Liver (tissue), 9 donors: Measurements from ENCODE around the gene TBRG4. TPM values are rescaled to one million over a fixed set of nuclear protein-coding genes. Genes with fewer than 3 reads are reported as not detected.

Experiments
- DNase-seq: peaks from one replicate; pipeline ENCODE4 v3.0.0-alpha.2; 2017; ENCODE audit warnings: low spot score
- H3K27ac ChIP-seq, 2 donors: one replicate each; pipeline ENCODE4 v1.7.0; 2013; ENCODE audit warnings: inconsistent platforms in 2 of 2, low read length in 2 of 2, control low read depth in 1 of 2, low read depth in 1 of 2, mild to moderate bottlenecking in 1 of 2
- H3K27me3 ChIP-seq, 4 donors: one replicate each; pipeline versions ENCODE4 v1.6.1 to v1.7.0; 2013; ENCODE audit warnings: low read length in 3 of 4, inconsistent platforms in 1 of 4, mild to moderate bottlenecking in 1 of 4, moderate library complexity in 1 of 4; ENCODE audit not compliant: control insufficient read depth in 4 of 4, insufficient read depth in 4 of 4
- H3K36me3 ChIP-seq, 4 donors: one replicate each; pipeline versions ENCODE4 v1.6.1 to v1.7.0; 2013; ENCODE audit warnings: low read length in 3 of 4, mild to moderate bottlenecking in 3 of 4, low read depth in 1 of 4, moderate library complexity in 1 of 4; ENCODE audit not compliant: control insufficient read depth in 4 of 4, insufficient read depth in 3 of 4
- H3K4me1 ChIP-seq, 4 donors: one replicate each; pipeline versions ENCODE4 v1.6.1 to v1.7.0; 2013; ENCODE audit warnings: low read length in 3 of 4, mild to moderate bottlenecking in 3 of 4, moderate library complexity in 1 of 4; ENCODE audit not compliant: control insufficient read depth in 4 of 4, insufficient read depth in 4 of 4
- H3K4me3 ChIP-seq, 3 donors: one replicate each; pipeline versions ENCODE4 v1.6.1 to v1.7.0; 2013; ENCODE audit warnings: low read length in 3 of 3, control low read depth in 1 of 3, low read depth in 1 of 3, mild to moderate bottlenecking in 1 of 3
- H3K9ac ChIP-seq, 2 donors: one replicate each; pipeline ENCODE4 v1.7.0; 2013; ENCODE audit warnings: low read length in 2 of 2, mild to moderate bottlenecking in 2 of 2, moderate library complexity in 2 of 2, control low read depth in 1 of 2, low read depth in 1 of 2
- H3K9me3 ChIP-seq, 4 donors: one replicate each; pipeline versions ENCODE4 v1.6.1 to v1.7.0; 2013; ENCODE audit warnings: low read length in 3 of 4; ENCODE audit not compliant: control insufficient read depth in 4 of 4
- ATF3 ChIP-seq: IDR thresholded peaks from 2 replicates; pipeline ENCODE4 v1.6.1; 2016; ENCODE audit warnings: antibody characterized with exemption
- CTCF ChIP-seq: fragments of 150-350 bp; IDR thresholded peaks from 2 replicates; pipeline ENCODE4 v1.5.1; 2017; ENCODE audit warnings: improper control_type of control experiment, low read depth, low read length; ENCODE audit not compliant: missing input control
- EGR1 ChIP-seq, 2 donors: IDR thresholded peaks; 2 replicates each; pipeline ENCODE4 v1.6.1; 2016 to 2018; ENCODE audit warnings: antibody characterized with exemption in 2 of 2, low read depth in 2 of 2
- FOXA2 ChIP-seq: IDR thresholded peaks from 2 replicates; pipeline ENCODE4 v1.6.1; 2016; ENCODE audit warnings: antibody characterized with exemption
- GABPA ChIP-seq, 2 donors: IDR thresholded peaks in 1 of 2; conservative IDR thresholded peaks in 1 of 2; 2 replicates each; pipeline ENCODE4 v1.6.1; 2016; ENCODE audit warnings: antibody characterized with exemption in 2 of 2, mild to moderate bottlenecking in 1 of 2, moderate library complexity in 1 of 2
- HNF4A ChIP-seq, 2 donors: conservative IDR thresholded peaks; 2 replicates each; pipeline ENCODE4 v1.6.1; 2016; ENCODE audit warnings: antibody characterized with exemption in 2 of 2, mild to moderate bottlenecking in 2 of 2
- HNF4G ChIP-seq: IDR thresholded peaks from 2 replicates; pipeline ENCODE4 v1.6.1; 2016; ENCODE audit warnings: antibody characterized with exemption
- JUND ChIP-seq, 2 donors: IDR thresholded peaks; 2 replicates each; pipeline ENCODE4 v1.6.1; 2016; ENCODE audit warnings: antibody characterized with exemption in 2 of 2
- MAX ChIP-seq: IDR thresholded peaks from 2 replicates; pipeline ENCODE4 v1.6.1; 2016; ENCODE audit warnings: antibody characterized with exemption
- NR2F2 ChIP-seq: IDR thresholded peaks from 2 replicates; pipeline ENCODE4 v1.6.1; 2016; ENCODE audit warnings: antibody characterized with exemption
- RAD21 ChIP-seq, 2 donors: IDR thresholded peaks; 2 replicates each; pipeline ENCODE4 v1.6.1; 2016; ENCODE audit warnings: antibody characterized with exemption in 2 of 2, mild to moderate bottlenecking in 2 of 2
- REST ChIP-seq: IDR thresholded peaks from 2 replicates; pipeline ENCODE4 v1.6.1; 2016; ENCODE audit warnings: antibody characterized with exemption, mild to moderate bottlenecking
- SP1 ChIP-seq: IDR thresholded peaks from 2 replicates; pipeline ENCODE4 v1.6.1; 2018; ENCODE audit warnings: antibody characterized with exemption, mild to moderate bottlenecking
- TAF1 ChIP-seq: conservative IDR thresholded peaks from 2 replicates; pipeline ENCODE4 v1.6.1; 2016; ENCODE audit warnings: antibody characterized with exemption, mild to moderate bottlenecking
- YY1 ChIP-seq: IDR thresholded peaks from 2 replicates; pipeline ENCODE4 v1.6.1; 2016; ENCODE audit warnings: antibody characterized with exemption, mild to moderate bottlenecking
- ZBTB33 ChIP-seq: IDR thresholded peaks from 2 replicates; pipeline ENCODE4 v1.6.1; 2016; ENCODE audit warnings: antibody characterized with exemption
- whole genome bisulfite sequencing: extraction: QIAGEN DNeasy Blood & Tissue Kit; methylation state at CpG from one replicate; pipeline ENCODE4 v1.1.7; 2013; 5-methylcytosine and 5-hydroxymethylcytosine counted together
- polyA plus RNA-seq, 2 donors: library from polyadenylated mRNA; stranded (reverse) in 1 of 2; unstranded in 1 of 2; fragments of 200-250 nt in 1 of 2; fragments of >200 nt in 1 of 2; fragmentation: Nextera tagmentation in 1 of 2; extraction: Ambion mirVana in 1 of 2; gene quantifications; one replicate each; pipeline versions ENCODE4 v1.2.1 to v1.2.3, GENCODE V29; 2013 to 2015
- total RNA-seq, 2 donors: library from RNA; depleted of rRNA; stranded (reverse); fragments of >200 nt; gene quantifications; one replicate each; pipeline ENCODE4 v1.2.3, GENCODE V29; 2014
- donor health status: healthy.
- donor health status: healthy.
- donor health status: healthy.
- donor health status: healthy.
- donor health status: healthy.

Gene TBRG4
- total and polyA plus RNA-seq, 4 donors: 30.3 to 47.6 (median 38.2) TPM

GRCh38 chr7:45125193-45125904 lies 13.9 kb upstream of the TBRG4 start:
- DNase-seq: no peak
- WGBS: 94% methylated on average over 11 of the region's 11 CpGs
- no peaks in the 10 kb centered on the region for H3K27me3 ChIP-seq
- no peak overlapping the region for H3K9ac ChIP-seq
- H3K4me3 ChIP-seq: no peak overlapping the region
- no peak overlapping the region for H3K27ac ChIP-seq
- no peak for TF ChIP-seq FOXA2
- TF ChIP-seq ZBTB33: no peak
- TF ChIP-seq CTCF: no peak
- TF ChIP-seq REST: no peak
- no peak for TF ChIP-seq MAX
- TF ChIP-seq HNF4A (conservative IDR thresholded peaks at IDR 0.05): no peak
- TF ChIP-seq ATF3: no peak
- TF ChIP-seq JUND (IDR thresholded peaks at IDR 0.05): no peak
- TF ChIP-seq HNF4G: no peak
- no peak for TF ChIP-seq TAF1
- no peak for TF ChIP-seq GABPA (IDR thresholded peaks at IDR 0.05 in 1 of 2, conservative IDR thresholded peaks at IDR 0.05 in 1 of 2)
- no peak for TF ChIP-seq SP1
- TF ChIP-seq RAD21 (IDR thresholded peaks at IDR 0.05): no peak
- TF ChIP-seq NR2F2: no peak
- TF ChIP-seq YY1: no peak
- no peak for TF ChIP-seq EGR1 (IDR thresholded peaks at IDR 0.05; ENCODE audit: low read depth in 2 of 2)
- no peaks in the 10 kb centered on the region for H3K36me3 ChIP-seq
- H3K9me3 ChIP-seq: no peaks in the 10 kb centered on the region
- H3K4me1 ChIP-seq: no peaks in the 10 kb centered on the region
